ENCODE data around the gene DUSP9.
"Not testable (repeated sequence)": the region's sequence is repeated elsewhere in the genome, so short reads cannot be mapped to it uniquely, and the experiment has no call there.

The DUSP9 gene

DNA sequence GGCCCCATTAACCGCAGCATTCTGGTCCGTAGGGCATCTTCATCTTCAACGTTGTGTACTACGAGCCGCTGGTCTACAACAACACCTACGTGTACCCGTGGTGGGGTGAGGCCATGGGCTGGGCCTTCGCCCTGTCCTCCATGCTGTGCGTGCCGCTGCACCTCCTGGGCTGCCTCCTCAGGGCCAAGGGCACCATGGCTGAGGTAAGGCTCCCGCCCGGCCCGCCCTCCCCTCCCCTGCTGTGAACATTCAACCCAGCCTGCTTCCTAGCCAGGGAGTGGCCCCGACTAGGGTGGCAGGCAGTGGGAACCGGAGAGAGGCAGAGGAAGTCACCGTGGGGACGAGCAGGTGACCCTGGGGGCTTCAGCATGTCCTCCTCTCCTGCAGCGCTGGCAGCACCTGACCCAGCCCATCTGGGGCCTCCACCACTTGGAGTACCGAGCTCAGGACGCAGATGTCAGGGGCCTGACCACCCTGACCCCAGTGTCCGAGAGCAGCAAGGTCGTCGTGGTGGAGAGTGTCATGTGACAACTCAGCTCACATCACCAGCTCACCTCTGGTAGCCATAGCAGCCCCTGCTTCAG lies 47.8 kb downstream of the DUSP9 start:
- DNase-seq: no peak

- DNase-seq: no peak
These were observed 49.1 kb downstream of the DUSP9 start for GRCh38 chrX:153696100-153696499.

- not testable (repeated sequence) for DNase-seq
These were observed 49.5 kb downstream of the DUSP9 start for GRCh38 chrX:153696538-153696937.

- DNase-seq: not testable (repeated sequence)
These were observed 50.2 kb downstream of the DUSP9 start for GRCh38 chrX:153696986-153697722.

- DNase-seq: no peak
These were observed 51.2 kb downstream of the DUSP9 start for GRCh38 chrX:153697924-153698865.

- DNase-seq: not testable (repeated sequence)
These were observed 52.3 kb downstream of the DUSP9 start for GRCh38 chrX:153699210-153699783.

DNA sequence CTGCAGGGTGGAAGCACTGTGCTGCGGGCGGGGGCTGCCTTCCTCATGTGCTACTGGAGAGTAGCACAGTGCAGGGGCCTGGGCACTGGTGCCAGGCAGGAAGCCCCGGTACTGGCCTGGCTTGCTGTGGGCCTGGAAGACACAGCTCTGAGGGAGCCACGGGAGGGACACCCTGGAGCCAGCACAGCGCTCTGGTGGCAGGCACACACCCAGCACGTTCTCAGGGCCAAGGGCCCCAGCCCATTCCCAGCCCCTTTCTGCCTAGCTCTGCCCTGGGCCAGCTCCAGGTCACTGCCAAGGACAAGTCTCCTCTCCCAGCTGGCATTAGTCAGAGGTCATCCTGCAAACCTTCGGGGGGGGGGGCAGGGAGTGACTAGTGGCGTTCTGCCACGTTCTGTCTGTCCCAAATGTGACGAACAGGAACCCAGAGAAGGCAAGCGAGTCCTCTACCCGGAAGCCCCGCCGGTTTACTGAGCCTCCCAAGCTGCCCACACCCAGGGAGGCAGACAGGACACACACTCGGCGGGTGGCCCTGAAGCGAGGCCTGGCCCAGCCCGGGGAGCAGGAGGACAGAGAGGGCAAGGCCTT lies 52.9 kb downstream of the DUSP9 start:
- DNase-seq: not testable (repeated sequence)

DNA sequence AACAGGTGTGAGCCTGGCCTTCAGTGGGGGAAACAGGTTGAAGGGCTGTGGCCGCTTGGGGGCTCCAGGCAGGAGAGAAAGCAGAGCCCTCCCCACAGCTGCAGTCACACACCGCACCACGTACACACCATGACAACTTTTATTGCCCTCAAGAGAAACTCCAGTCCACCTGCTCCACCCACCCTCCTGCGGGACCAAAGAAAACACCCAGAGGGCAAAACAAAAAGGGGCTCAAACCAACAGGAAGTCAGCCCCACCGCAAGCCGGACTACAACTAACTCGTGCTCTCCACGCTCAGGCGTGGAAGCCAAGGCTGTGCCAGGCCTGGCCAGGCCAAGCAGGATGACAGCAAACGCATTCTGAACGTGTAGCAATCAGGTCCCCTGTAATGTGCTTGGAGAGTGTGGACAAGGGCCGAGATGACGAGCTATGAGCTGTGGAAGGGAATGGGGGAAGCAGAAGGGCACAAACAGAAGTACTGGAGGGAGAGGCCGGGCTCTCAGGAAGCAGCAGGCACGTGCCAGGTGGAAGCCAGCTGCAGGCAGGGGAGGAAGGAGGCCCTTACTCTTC lies 53.5 kb downstream of the DUSP9 start:
- DNase-seq: no peak

All from NCI-H1694 (cell line).